Measurements from ENCODE around the gene YARS1.

Gene YARS1

GRCh38 chr1:32746130-32746529, 71.0 kb downstream of the YARS1 start:
- H3K4me3 ChIP-seq (ENCODE audit: low read depth, low read length): no peak overlapping the region
- DNase-seq (ENCODE audit: low read depth): no peak
- in situ Hi-C loops (cut with HindIII; ENCODE audit: low sequenced_read_pairs): no loop called here
- no peak for TF ChIP-seq CTCF (IDR thresholded peaks at IDR 0.05; ENCODE audit: low read depth, low read length, missing control alignments)

- in situ Hi-C loops (cut with HindIII; ENCODE audit: low sequenced_read_pairs): no loop called here
- no peak overlapping the region for H3K4me3 ChIP-seq (ENCODE audit: low read depth, low read length)
- no peak for DNase-seq (ENCODE audit: low read depth)
- no peak for TF ChIP-seq CTCF (IDR thresholded peaks at IDR 0.05; ENCODE audit: low read depth, low read length, missing control alignments)
Observed at GRCh38 chr1:32744071-32744425, 73.1 kb downstream of the YARS1 start.

- in situ Hi-C loops (cut with HindIII; ENCODE audit: low sequenced_read_pairs): no loop called here
- H3K4me3 ChIP-seq (ENCODE audit: low read depth, low read length): peak overlapping the region; percentile 62
Observed at GRCh38 chr1:32743380-32744070, 73.6 kb downstream of the YARS1 start.

GRCh38 chr1:32742956-32743355, 74.2 kb downstream of the YARS1 start:
- TF ChIP-seq CTCF (IDR thresholded peaks at IDR 0.05; ENCODE audit: low read depth, low read length, missing control alignments): no peak
- in situ Hi-C loops (cut with HindIII; ENCODE audit: low sequenced_read_pairs): no loop called here
- peak overlapping the region; percentile 62 for H3K4me3 ChIP-seq (ENCODE audit: low read depth, low read length)
- DNase-seq (ENCODE audit: low read depth): no peak

More at GRCh38 chr1:32743380-32744070, 73.6 kb downstream of the YARS1 start:
- no peak for TF ChIP-seq CTCF (IDR thresholded peaks at IDR 0.05; ENCODE audit: low read depth, low read length, missing control alignments)
- DNase-seq (ENCODE audit: low read depth): no peak

- in situ Hi-C loops (cut with HindIII; ENCODE audit: low sequenced_read_pairs): no loop called here
- TF ChIP-seq CTCF (IDR thresholded peaks at IDR 0.05; ENCODE audit: low read depth, low read length, missing control alignments): no peak
- no peak for DNase-seq (ENCODE audit: low read depth)
- H3K4me3 ChIP-seq (ENCODE audit: low read depth, low read length): peak overlapping the region; percentile 62
Observed at GRCh38 chr1:32742199-32742947, 74.8 kb downstream of the YARS1 start.

GRCh38 chr1:32741413-32742198, 75.6 kb downstream of the YARS1 start:
- TF ChIP-seq CTCF (IDR thresholded peaks at IDR 0.05; ENCODE audit: low read depth, low read length, missing control alignments): peak; percentile 54
- peak overlapping the region; percentile 62 for H3K4me3 ChIP-seq (ENCODE audit: low read depth, low read length)
- in situ Hi-C loops (cut with HindIII; ENCODE audit: low sequenced_read_pairs): no loop called here
- DNase-seq (ENCODE audit: low read depth): no peak
